WI38 (cell line): ENCODE measurements around the gene SHB.

Experiments
- H3K4me3 ChIP-seq: 2 replicates; pipeline ENCODE4 v1.5.1; 2011; ENCODE audit warnings: low read depth, mild to moderate bottlenecking, control low read depth, low read length
- CTCF ChIP-seq: IDR thresholded peaks from 2 replicates; pipeline ENCODE4 v1.5.1; 2012; ENCODE audit warnings: low read depth, mild to moderate bottlenecking, control low read depth, low read length

The SHB gene

GRCh38 chr9:37936965-37937364 is 132.1 kb downstream of the SHB start:
- no peak overlapping the region for H3K4me3 ChIP-seq
- no peak for TF ChIP-seq CTCF

DNA sequence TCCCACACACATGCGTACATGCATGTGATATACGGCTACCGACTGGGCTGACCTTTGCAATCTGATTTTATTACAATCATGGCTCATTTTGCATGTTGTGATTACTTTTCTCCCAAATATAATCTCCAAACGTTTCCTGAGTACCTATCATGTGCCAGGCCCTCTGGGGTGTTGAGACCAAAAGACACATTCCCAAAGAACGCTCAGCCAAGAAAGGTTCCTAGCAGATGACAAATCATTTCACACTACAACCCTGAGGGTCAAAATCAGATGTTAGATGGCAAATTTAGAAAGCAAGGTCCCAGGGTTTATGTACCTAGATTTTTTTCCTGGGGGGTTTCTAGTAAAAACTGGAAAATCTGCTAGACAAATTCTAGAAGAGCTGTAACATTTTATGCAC is 132.7 kb downstream of the SHB start:
- H3K4me3 ChIP-seq: no peak overlapping the region
- no peak for TF ChIP-seq CTCF

GRCh38 chr9:37935096-37935495 is 133.9 kb downstream of the SHB start:
- no peak overlapping the region for H3K4me3 ChIP-seq
- TF ChIP-seq CTCF: no peak

DNA sequence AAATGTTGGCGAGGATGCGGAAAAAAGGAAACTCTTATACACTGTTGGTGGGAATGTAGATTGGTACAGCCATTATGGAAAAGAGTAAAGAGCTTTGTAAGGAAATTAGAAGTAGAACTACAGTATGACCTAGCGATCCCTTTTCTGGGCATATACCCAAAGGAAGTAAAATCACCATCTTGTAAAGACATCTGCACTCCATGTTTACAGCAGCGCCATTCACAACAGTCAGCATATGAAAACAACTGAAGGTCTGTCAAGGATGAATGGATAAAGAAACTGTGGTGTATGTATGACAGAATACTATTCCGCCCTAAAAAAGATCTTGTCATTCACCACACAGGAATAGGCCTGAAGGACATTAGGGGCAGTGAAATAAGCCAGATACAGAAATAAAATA is 137.4 kb downstream of the SHB start:
- H3K4me3 ChIP-seq: no peak overlapping the region
- no peak for TF ChIP-seq CTCF

GRCh38 chr9:37929441-37929895 is 139.6 kb downstream of the SHB start:
- H3K4me3 ChIP-seq: no peak overlapping the region
- TF ChIP-seq CTCF: no peak

DNA sequence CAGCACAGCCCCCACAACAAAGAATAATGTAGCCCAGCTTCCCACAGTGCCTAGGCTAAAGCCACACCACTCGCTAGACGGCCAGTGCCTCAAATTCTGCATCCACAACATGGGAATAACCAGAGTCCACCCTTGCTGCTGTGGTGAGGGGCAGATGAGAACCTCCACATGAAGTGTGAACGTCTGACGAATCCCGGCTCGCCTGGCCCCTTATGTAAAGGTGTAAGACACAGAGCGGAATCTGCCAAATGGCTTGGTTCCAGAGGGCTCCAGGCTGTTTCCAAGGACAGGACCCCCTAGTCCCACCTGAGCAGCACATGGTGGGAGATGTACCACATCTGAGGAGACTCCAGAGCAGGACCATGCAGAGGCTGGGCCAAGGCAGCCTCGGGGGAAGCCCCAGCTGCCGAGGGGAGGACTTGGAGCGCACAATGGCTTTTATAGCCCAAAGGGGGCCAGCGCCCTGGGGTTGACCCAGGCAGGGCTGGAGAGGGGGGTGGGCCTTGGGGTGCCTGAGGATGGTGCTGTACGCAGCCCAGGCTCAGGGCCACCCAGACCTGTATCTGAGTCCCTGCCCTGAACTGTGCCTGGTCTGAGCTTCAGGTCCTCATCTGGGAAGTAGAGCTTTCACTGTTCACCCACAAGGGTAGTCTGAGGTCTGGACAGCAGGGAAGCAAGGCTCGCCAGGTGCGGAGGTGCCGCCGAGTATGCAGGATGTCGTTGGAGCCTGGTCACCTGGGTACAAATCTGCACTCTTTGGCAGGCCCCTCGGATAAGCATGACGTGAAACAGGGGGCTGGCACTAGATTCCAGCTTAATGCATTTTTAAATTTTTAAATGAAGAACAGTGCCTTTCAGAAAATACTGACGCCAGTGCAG is 140.2 kb downstream of the SHB start:
- TF ChIP-seq CTCF: no peak
- no peak overlapping the region for H3K4me3 ChIP-seq
